ENCODE data around the gene SEC22C. TPM values are rescaled to one million over a fixed set of nuclear protein-coding genes. Genes with fewer than 3 reads are reported as not detected.
A peak's percentile ranks its signal among the peaks of the same experiment; 100 is the strongest.
"Not testable (repeated sequence)": the region's sequence is repeated elsewhere in the genome, so short reads cannot be mapped to it uniquely, and the experiment has no call there.

Gene SEC22C
- total RNA-seq, 1 donor from 2014 or later, result 23.9 TPM

DNA sequence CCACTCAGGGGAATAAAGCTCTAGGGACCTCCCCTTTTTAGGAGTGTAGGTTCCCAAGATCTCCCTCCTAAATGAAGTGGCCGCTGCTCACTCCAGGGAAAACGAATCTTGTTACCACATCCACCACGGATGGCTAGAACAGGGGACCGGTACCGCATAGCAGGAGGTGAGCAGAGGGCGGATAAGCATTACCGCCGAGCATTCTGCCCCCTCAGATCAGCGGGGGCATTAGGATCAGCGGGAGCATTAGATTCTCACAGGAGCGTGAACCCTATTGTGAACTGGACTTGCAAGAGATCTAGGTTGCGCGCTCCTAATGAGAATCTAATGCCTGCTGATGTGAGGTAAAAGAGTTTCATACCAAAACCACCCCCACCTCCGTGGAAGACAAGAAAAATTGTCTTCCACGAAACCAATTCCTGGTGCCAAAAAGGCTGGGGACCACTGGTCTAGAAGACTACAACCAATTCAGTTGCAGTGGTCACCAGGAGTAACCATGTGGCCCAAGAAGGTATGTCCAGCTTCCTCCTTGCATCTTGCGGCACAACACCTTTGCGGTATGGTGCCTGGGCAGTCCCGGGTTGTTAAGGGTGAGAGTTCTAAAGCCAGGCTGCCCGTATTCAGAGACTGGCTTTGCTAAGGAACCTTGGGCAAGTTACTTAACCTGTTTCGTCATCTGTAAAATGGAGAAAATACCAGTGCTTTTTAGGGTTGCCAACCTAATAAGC lies 7.8 kb upstream of the SEC22C start:
- intact Hi-C loops (cut with DNase I), result loop anchor here (10.0 kb wide), 1 partner anchor 295 kb away; no protein-coding TSS in a partner anchor
- no peak for ATAC-seq
- no peak for DNase-seq (ENCODE audit: missing footprints)

DNA sequence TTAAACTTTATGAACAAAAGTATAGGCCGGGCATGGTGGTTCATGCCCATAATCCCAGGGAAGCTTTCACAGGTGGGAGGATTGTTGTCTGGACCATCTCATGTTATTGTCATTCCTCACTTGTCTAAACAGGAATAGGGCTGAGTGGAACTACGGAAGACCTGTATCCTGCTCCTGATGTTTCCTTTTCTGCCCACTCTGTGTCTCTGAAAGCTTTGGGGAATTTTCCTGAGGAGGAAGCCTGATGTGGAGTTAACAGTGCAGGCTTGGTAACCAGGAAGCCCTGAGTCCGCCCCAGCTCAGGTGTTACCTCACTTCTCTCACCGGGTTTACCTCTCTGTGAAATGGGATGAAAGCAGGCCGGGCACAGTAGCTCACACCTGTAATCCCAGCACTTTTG lies 6.9 kb upstream of the SEC22C start:
- intact Hi-C loops (cut with DNase I), result loop anchor here (10.0 kb wide), 1 partner anchor 296 kb away; no protein-coding TSS in a partner anchor
- DNase-seq (ENCODE audit: missing footprints) (no peak), ATAC-seq (no peak)

DNA sequence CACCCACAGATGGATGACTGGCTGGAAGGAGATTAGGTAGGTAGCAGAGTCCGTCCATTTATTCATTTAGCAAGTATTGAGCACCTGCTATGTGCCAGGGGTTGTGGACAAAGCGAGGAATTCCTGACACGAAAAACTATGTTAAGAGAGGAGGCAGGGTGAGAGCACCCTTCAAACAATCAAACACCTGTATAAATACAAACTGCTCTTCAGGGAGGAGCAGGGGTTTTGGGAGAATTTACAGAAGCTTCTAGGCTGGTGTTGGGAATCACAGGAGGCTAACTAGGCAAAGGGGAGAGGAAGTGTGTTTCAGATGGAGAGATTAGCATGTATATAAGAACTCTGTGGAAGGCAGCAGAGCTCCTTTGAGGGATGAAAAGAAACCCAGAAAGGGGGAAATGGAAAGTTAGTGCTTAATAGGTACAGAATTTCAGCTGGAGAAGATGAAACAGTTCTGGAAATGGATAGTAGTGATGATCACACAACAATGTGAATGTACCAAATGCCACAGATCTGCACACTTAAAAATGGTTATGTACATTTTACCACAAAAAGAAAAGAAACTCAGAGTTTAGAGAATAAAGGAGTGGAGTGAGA lies 805 bp upstream of the SEC22C start:
- intact Hi-C loops (cut with DNase I), result loop anchor here (2.0 to 10.0 kb wide), 2 partner anchors 166 to 302 kb away; no protein-coding TSS in a partner anchor
- no peak for DNase-seq (ENCODE audit: missing footprints)
- ATAC-seq, result no peak

DNA sequence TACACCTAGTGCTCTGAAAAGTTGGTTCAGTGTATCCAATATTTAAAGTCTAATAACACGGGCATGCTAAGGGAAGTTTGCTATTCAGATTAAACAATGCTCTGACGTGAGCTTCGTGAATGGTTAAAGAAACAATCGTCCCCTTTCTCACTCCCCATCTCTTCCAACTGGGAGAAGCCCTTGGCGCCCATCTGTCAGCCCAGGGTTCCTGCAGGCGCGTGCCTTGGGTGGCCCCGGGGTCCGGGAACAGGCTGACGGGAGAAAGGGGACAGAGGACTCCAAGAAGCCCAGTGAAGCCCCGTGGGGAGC lies 413 bp downstream of the SEC22C start:
- no peak for DNase-seq (ENCODE audit: missing footprints)
- ATAC-seq, result no peak
- intact Hi-C loops (cut with DNase I), result loop anchor here (10.0 kb wide), 1 partner anchor 303 kb away; no protein-coding TSS in a partner anchor

DNA sequence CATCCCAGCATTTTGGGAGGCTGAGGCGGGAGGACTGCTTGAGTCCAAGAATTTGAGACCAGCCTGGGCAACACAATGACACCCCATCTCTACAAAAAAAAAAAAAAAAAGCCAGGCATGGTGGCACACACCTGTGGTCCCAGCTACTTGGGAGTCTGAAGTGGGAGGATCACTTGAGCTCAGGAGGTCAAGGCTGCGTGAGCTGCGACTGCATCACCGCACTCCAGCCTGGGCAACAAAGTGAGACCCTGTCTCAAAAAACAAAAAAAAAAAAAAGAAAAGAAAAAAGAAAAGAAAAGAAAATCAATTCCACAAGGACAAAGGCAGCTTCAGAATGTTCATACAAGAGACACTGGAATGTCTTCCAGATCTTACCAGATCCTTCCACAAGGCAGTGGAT lies 2.4 kb downstream of the SEC22C start:
- intact Hi-C loops (cut with DNase I); DNase-seq (ENCODE audit: missing footprints); ATAC-seq: not testable (repeated sequence)

DNA sequence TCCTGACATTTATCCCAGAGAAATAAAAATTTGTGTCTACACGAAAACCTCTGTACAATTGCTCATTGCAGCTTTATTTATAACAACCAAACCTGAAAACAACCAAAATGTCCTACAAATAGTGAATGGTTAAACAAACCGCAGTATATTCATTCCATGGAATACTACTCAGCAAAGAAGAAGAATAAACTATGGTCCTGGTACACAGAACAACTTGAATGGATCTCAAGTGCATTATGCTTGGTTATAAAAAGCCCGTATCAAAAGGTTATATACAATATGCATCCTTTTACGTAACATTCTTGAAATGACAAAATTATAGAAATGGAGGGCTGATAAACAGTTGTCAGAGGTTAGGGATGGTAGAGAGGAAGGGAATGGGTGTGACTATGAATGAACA lies 3.7 kb downstream of the SEC22C start:
- ATAC-seq, result no peak
- DNase-seq (ENCODE audit: missing footprints), result no peak
- intact Hi-C loops (cut with DNase I), result no loop called here

DNA sequence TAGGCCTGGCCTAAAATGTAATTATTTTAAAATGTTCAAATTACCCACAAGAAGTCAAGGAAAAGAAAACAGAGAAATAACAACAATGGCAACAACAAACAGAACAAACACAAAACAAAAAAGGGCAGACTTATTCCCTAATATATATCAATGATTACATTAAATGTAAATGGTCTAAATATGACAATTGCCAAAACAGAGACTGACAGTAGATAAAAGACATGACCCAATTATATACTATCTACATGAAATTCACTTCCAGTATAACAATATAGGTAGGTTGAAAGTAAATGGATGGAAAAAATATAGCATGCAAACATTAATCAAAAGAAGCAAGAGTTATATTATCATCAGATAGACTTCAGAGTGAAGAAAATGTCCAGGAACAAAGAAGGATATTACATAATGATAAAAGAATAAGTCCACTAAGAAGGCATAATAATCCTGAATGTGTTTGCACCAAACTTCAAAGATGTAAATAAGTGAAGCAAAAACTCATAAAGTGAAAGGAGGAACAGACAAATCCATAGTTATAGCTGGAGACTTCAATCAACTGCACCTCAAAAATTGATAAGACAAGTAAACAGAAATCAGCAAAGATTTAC lies 6.5 kb downstream of the SEC22C start:
- DNase-seq (ENCODE audit: missing footprints) (no peak), ATAC-seq (no peak)
- intact Hi-C loops (cut with DNase I), result no loop called here

DNA sequence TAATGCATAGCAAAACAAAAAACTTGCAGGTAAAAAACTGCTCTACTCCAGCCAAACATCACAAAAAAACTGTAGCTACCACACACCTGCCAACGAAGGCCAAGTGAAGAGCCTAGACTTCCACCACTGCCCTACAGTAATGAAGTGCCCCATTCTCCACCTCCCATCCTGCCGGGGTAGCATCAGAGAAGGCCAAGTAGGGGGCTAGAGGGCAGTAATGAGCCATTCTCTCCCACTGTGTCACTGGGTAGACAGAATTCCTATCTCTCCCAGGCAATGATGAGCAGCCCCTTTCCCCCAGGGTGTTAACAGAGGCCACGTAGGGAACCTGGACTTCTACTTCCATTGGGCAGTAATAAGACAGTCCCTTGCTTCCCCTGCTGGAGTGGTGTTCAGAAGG lies 9.5 kb downstream of the SEC22C start:
- intact Hi-C loops (cut with DNase I), result no loop called here
- DNase-seq (ENCODE audit: missing footprints) (no peak), ATAC-seq (peak; percentile 62)

DNA sequence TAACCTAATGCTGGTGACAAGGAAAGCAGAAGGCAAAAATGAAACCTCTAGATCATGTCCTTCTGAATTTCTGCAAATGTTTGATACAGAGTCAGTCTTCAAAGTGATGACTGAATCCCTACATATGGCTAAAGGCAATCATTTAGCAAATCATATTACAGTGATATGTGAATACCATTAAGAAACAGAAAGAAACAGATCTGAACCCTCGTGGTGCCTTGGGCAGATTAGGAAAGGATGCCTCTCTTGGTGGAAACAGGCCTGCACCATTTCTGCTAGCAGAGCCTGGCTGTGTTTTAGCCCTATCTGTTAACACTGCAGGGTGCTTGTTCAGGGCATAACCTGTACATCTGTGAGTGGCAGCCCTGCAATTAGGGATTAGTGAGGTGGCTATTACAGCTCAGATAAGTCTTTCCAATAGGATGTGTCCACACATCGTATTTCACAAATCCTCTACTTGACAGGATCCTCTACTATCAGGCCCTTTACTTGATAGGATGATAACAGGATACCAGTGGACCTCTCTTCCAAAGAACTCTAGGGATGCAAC lies 12.1 kb downstream of the SEC22C start:
- intact Hi-C loops (cut with DNase I), result no loop called here
- DNase-seq (ENCODE audit: missing footprints) (no peak), ATAC-seq (no peak)

DNA sequence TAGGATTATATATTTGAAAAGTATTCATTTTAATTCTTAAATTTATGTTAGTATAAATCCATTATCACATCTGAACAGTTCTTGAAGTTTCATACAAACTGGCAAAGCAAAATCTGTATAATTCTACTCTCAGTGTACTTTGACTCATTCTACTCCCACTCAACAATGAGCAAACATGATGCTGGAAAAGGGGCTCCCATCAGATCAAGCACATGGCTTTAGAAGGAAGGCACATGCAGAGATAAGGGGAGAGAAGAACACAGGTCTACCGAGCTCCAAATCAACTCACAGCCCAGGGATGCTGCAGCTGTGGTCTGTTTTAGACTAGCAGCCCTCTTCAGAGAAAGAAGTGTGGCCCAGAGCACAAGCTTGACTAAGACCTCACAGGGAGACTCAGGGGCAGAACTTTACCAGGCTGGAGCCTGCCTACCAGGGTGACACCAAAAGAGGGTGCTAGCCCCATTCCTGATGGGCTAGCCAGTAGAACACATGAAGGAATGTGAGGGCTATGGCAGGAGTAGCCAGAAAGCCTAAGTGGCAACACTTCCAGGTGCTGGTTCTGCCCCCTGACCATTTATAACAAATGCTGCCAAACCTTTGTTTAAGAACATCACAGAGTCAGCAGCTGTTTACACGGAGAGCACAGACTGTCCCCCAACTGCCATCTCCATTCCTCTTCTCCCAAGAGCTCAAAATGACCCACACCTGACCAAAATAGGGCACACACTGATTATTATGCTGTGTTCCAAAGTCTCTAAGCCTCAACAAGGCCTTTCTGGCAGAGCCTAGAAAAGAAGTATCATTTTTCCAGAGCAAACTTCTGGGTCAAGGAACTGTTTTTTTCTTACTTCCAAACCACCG lies 19.5 kb downstream of the SEC22C start:
- ATAC-seq (no peak), DNase-seq (ENCODE audit: missing footprints) (no peak)
- intact Hi-C loops (cut with DNase I), result no loop called here

DNA sequence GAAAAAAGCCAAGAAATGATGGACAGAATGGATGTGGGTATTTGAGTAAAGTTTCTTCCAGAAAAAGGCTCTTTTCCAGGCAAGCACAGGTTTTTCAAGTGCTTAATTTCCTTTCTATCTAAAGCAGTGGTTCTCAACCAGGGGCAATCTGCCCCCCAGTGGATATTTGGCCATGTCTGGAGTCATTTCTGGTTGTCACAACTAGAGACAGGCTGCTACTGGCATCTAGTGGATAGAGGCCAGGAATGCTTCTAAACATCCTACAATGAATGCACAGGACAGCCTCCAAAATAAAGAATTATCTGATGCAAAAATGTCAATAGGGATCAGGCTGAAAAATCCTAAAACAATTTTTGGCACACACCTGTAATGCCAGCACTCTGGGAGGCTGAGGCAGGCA lies 23.9 kb downstream of the SEC22C start:
- no peak for DNase-seq (ENCODE audit: missing footprints)
- intact Hi-C loops (cut with DNase I), result no loop called here
- no peak for ATAC-seq

DNA sequence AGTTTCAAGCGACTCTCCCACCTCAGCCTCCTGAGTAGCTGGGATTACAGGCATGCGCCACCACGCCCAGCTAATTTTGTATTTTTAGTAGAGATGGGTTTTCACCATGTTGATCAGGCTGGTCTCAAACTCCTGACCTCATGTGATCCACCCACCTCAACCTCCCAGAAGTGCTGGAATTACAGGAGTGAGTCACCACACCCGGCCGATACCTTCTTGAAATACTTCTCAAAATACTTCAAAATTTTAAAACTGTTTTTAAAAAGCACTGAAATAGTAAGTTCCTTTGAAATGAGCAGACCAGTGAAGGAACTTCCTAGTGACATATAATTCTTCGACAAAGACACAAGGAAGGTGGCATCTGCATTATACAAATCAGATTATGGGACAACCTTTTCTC lies 24.9 kb downstream of the SEC22C start:
- intact Hi-C loops (cut with DNase I); ATAC-seq; DNase-seq (ENCODE audit: missing footprints): not testable (repeated sequence)

DNA sequence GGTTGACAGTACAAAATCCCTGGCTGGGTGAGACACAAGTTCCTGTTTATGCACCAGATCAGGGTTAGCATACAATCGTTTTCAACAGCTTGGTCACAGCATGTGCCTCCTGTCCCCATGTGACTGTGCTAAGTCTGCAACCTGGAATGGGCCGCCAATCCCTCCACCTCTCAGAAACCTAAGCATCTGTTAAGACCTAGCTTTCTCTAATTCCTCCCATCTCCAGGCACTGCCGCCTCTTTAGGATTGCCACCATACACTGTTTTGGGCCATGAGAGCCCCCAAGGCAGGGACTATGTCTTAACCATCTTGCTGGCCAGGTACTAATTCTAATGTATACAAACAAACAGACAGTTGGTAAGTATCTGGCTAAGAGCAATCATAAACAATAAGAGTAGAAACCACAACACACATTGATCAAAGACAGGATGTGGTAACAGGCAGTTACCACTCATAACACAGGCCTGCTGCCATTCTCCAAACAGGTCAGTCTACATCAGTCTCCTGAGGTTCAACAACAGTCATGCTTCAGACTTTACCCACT lies 25.6 kb downstream of the SEC22C start:
- DNase-seq (ENCODE audit: missing footprints) (no peak), ATAC-seq (no peak)
- intact Hi-C loops (cut with DNase I), result no loop called here

DNA sequence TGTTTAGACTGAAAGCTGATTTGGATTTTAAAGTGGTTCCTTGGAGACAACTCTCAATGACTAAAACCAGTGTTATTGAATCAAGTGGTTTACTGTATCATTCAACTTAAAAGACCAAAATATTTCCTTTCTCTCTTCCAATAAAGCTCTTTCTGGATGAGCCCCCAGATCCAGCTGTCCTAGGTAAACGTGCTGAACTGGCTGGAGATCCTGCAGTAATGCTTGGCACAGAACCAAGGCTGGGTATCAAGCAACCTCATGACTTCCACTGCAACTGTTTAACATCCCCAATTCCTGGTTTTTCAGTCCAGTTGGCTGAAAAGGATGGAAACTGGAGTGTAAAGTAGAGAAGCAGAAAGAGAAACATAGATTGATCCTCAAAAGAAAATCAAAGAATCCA lies 28.9 kb downstream of the SEC22C start:
- no peak for DNase-seq (ENCODE audit: missing footprints)
- ATAC-seq, result no peak
- intact Hi-C loops (cut with DNase I), result no loop called here

DNA sequence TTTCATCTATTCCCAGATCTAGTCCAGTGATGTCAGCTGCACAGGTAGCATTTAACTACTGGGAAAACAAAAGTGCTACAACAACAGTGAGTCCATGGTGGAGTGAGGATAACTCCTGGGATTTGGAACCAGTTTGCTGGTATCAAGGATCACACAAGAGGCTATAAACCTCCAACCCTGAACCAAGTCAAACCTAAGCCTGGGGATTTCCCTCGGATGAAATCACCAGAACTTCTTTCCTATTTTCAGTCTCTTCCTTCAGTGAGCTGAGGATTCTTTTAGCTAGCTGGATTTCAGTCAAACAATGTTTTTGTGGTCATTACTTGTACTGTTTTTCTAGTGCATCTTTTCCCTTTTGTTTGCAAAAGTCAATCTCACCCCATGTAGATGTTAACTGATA lies 31.5 kb downstream of the SEC22C start:
- DNase-seq (ENCODE audit: missing footprints), result no peak
- intact Hi-C loops (cut with DNase I), result no loop called here
- ATAC-seq, result no peak

DNA sequence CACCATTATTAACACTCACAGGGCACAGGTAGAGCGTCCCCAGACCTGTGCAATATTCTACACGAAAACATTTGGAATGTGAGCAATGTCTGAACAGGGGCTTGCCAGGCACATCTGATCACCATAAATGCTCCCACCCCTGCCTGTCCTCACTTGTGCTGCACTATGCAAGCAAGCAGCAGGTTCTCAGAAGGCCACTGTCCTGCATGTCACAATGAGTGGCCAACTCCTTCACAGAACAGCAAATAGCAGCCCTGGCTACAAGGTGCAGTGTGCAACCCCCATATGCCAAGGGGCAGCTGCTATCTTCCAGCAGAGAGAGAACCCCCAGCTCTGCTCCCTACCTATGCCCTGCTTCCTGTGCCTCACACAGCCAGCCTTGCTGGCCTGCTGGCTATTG lies 32.6 kb downstream of the SEC22C start:
- no peak for DNase-seq (ENCODE audit: missing footprints)
- intact Hi-C loops (cut with DNase I), result loop anchor here (5.0 kb wide), 2 partner anchors 302 to 322 kb away; no protein-coding TSS in a partner anchor
- ATAC-seq, result no peak

DNA sequence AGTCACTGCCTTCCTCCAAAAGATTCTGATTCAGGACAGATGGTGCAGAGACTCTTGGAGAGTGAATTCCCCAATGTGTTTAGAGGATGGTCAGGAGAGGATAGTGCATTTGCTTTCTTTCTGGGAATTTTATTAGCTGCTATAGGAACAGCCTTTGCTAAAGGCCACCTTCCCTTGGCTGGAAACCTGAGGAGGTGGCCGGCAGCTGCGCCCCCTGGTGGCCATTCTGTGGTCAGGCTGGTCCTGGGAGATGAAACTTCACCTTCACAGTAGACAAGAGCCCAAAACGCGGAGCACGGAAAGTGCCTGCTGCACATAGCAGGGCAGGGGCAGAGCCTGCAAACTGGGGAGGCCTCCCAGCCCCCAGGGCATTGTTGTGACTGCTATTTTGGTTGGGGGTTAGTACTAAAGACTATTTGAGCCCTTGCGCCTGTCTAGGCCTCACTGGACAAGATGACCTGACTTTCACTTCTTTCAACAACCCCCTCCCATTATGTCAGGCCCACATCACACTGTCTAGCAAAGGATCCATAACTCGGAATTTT lies 34.3 kb downstream of the SEC22C start:
- DNase-seq (ENCODE audit: missing footprints) (peak; percentile 87), ATAC-seq (peak; percentile 64)
- intact Hi-C loops (cut with DNase I), result loop anchor here (2.0 to 5.0 kb wide), 3 partner anchors 47 to 320 kb away; no protein-coding TSS in a partner anchor

DNA sequence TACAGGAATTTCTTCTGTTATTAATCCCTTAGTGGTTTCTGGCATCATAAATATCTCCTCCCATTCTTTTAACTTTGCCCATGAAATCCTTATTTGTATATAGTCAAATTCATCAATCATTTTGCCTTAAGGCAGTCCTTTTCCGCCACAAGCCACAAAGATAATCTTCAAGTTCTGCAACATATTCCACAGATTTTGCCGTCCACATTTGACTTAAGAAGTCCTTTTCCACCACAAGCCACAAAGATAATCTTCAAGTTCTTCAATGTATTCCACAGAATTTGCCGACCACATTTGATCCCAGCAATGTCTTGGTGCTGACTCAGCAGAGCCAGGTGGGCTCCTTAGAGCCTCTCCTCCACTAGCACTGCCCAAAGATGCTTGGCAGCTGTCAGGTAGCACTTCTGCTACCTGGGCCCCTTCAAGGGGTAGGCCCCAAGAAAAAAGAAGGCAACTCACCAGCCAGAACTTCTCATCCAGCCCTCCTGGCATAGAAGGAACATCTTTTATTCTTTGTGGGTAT lies 35.0 kb downstream of the SEC22C start:
- ATAC-seq (no peak), DNase-seq (ENCODE audit: missing footprints) (no peak)
- intact Hi-C loops (cut with DNase I), result loop anchor here (2.0 to 5.0 kb wide), 3 partner anchors 46 to 319 kb away; no protein-coding TSS in a partner anchor
